Measurements from ENCODE around the gene FBXO39.
"Not testable (repeated sequence)": the region's sequence is repeated elsewhere in the genome, so short reads cannot be mapped to it uniquely, and the experiment has no call there.

The FBXO39 gene

GRCh38 chr17:6811510-6811909 lies 35.5 kb downstream of the FBXO39 start:
- Mint-ChIP-seq H3K27ac (no peak overlapping the region), H3K27me3 (peaks cover 14% of the 10 kb centered on the region), H3K4me1 (no peaks in the 10 kb centered on the region), H3K36me3 (ENCODE audit: low read depth) (peaks cover 1% of the 10 kb centered on the region), H3K4me3 (no peak overlapping the region), H3K9me3 (no peaks in the 10 kb centered on the region)
- DNase-seq (no peak), ATAC-seq (no peak)

- Mint-ChIP-seq H3K36me3 (ENCODE audit: low read depth) (peaks cover 1% of the 10 kb centered on the region), H3K4me1 (no peaks in the 10 kb centered on the region), H3K27ac (no peak overlapping the region), H3K27me3 (peaks cover 14% of the 10 kb centered on the region), H3K9me3 (no peaks in the 10 kb centered on the region), H3K4me3 (no peak overlapping the region)
- ATAC-seq (no peak), DNase-seq (no peak)
Observed at GRCh38 chr17:6812295-6812694, 36.3 kb downstream of the FBXO39 start.

DNA sequence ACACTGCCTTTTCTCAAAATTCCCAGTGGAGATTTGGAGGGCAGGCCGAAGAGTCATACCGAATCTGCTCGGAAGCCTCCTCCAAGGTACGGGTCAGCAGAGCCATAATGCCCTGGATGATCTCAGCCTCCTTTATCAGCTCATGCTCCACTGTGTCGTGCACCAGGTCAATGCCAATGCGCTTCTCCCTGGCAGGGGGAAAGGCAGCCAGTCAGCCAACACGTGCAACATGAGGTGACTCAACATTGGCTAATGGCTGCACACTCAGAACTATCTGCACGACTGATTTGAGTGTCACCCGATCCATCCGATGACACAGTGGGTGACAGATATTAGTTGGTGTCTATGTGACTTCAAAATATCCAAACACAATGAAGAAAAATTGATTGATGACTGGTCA lies 39.8 kb downstream of the FBXO39 start:
- peaks cover 1% of the 10 kb centered on the region for H3K36me3 Mint-ChIP-seq (ENCODE audit: low read depth)
- no peak overlapping the region for H3K27ac Mint-ChIP-seq
- DNase-seq (no peak), ATAC-seq (no peak)
- H3K4me3 Mint-ChIP-seq, result no peak overlapping the region
- peaks cover 6% of the 10 kb centered on the region for H3K27me3 Mint-ChIP-seq
- H3K9me3 Mint-ChIP-seq, result no peaks in the 10 kb centered on the region
- no peaks in the 10 kb centered on the region for H3K4me1 Mint-ChIP-seq

GRCh38 chr17:6816368-6816767 lies 40.4 kb downstream of the FBXO39 start:
- not testable (repeated sequence) for ATAC-seq; H3K36me3 Mint-ChIP-seq (ENCODE audit: low read depth); H3K9me3 Mint-ChIP-seq; H3K4me1 Mint-ChIP-seq; DNase-seq; H3K4me3 Mint-ChIP-seq; H3K27me3 Mint-ChIP-seq; H3K27ac Mint-ChIP-seq

DNA sequence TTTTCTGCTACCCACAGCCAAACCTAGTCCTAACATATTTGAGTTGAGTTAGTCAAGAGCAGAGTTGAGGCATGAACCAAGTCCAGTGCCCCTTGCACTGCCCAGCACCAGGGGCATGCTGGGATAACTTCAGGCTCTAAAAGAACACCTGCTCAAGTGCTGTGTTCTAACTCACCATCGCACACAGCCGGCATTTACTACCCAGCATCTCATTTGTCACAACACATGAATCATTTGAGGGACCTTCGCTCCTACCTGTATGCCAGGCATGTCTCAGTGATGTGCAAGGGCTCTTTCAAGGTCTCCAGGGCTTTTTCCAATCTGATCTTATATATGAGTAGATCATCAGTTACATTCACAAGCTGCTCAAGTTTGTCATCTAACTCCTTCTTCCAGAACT lies 42.9 kb downstream of the FBXO39 start:
- Mint-ChIP-seq H3K4me3 (no peak overlapping the region), H3K9me3 (no peaks in the 10 kb centered on the region), H3K27me3 (peaks cover 9% of the 10 kb centered on the region), H3K36me3 (ENCODE audit: low read depth) (no peaks in the 10 kb centered on the region), H3K4me1 (no peaks in the 10 kb centered on the region), H3K27ac (no peak overlapping the region)
- DNase-seq (no peak), ATAC-seq (no peak)

DNA sequence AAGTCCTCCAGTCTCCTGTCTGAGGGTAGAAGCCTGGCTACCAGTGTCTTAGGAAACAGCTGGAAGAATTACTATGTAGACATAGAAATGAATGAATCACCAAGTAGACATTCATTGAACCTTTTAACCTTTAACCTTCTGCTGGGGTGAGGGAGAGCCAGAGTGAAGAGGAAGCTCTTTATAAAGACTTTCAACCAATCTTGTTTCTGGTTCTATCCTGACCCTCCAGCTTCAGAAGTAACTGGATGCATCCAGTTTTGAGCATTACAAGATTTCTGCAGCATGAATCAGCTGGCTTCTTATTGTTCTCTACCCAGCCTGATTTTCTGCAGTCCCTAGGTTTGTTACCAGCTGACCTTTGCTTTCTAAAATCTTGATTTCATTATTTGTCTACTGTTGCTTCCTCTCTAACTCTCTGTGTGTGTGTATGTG lies 47.0 kb downstream of the FBXO39 start:
- no peaks in the 10 kb centered on the region for H3K36me3 Mint-ChIP-seq (ENCODE audit: low read depth)
- H3K4me3 Mint-ChIP-seq, result no peak overlapping the region
- DNase-seq (no peak), ATAC-seq (no peak)
- peaks cover 20% of the 10 kb centered on the region for H3K27me3 Mint-ChIP-seq
- H3K4me1 Mint-ChIP-seq, result no peaks in the 10 kb centered on the region
- no peaks in the 10 kb centered on the region for H3K9me3 Mint-ChIP-seq
- no peak overlapping the region for H3K27ac Mint-ChIP-seq

DNA sequence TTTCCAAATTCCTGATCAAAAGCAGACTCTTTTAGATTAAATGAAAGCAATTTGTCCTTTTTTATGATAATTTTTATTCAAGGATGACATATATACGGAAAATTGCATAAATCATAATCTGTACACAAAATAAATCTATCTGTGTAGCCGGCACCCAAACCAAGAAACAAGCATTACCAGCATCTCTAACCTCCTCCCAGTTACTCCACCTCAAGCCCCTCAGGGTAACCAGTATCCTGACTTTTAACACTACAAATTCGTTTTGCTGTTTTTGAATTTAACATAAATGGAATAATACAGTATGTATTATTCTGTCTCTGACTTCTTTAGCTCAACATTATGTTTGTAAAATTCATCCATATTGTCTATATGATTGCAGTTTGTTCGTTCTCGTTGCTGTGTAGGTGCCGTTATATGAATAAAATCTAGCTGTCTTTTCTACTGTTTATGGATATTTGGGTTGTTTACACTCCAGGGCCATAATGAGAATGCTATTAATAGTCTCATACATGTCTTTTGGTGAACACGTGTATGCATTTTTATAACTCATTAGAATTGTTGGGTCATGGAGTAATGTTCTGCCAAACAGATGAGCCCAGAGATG lies 54.5 kb downstream of the FBXO39 start:
- H3K4me3 Mint-ChIP-seq, result no peak overlapping the region
- H3K9me3 Mint-ChIP-seq, result no peaks in the 10 kb centered on the region
- no peaks in the 10 kb centered on the region for H3K36me3 Mint-ChIP-seq (ENCODE audit: low read depth)
- DNase-seq (no peak), ATAC-seq (no peak)
- peaks cover 13% of the 10 kb centered on the region for H3K4me1 Mint-ChIP-seq
- H3K27ac Mint-ChIP-seq, result no peak overlapping the region
- peaks cover 50% of the 10 kb centered on the region for H3K27me3 Mint-ChIP-seq

DNA sequence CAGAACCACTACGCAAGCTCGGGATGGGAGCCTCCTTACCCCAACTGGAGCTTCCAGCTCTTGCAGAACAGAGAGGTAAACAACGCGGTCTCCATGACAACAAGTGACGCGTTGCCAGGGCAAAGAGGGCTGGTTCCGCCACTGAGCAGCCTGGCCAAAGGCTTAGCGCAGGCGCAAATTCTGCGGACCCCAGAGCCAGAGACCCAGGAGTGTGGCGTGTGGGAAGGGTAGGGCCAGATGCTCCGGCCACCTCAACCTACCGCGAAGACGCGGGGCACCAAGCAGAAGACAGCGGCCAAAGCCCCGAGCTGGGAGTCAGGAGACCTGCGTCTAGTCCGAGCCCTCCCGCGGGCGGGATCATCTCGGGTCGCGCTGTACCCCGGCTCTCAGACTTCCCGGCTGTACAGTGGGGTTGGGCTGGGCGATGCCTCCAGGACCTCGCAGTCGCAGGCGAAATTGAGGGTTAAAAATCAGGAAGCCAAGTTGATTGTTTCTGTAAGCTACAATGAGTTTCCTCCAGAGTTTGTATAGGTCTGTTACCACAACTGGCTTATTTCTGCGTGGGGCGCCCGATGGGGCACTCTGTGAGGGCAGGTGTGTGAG lies 55.7 kb downstream of the FBXO39 start, which contains the start of gene TEKT1:
Gene TEKT1 (minus strand): TSS at position 69 of the 603 bp plus-strand sequence. CDS start 1,353 bp downstream, outside the sequence.
- Mint-ChIP-seq H3K9me3 (no peaks in the 10 kb centered on the region), H3K36me3 (ENCODE audit: low read depth) (no peaks in the 10 kb centered on the region), H3K4me3 (peak within 1 kb of the TSS; percentile 73), H3K27ac (no peak within 1 kb of the TSS), H3K27me3 (peaks cover 49% of the 10 kb centered on the region), H3K4me1 (peaks cover 13% of the 10 kb centered on the region)
- peak; percentile 84 for ATAC-seq
- DNase-seq, result peak; percentile 64

Measured in activated naive CD8-positive, alpha-beta T cell treated with anti-CD3 and anti-CD28 coated beads, Interleukin-2, amount 50 U/mL, for 24 hours (primary cell).